NOMO-1 treated with DMSO at 0.1 percent for 48 hours (cell line): ENCODE measurements around the gene MAP3K19.
"Not testable (repeated sequence)": the region's sequence is repeated elsewhere in the genome, so short reads cannot be mapped to it uniquely, and the experiment has no call there.

Experiments
- DNase-seq: peaks from one replicate; lab custom pipeline; 2025; ENCODE audit not compliant: unreplicated experiment; lab: John Stamatoyannopoulos, UW

Gene MAP3K19

GRCh38 chr2:135047300-135047699, at the start of gene MAP3K19:
Gene MAP3K19 (minus strand): TSS chr2:135047447. CDS start chr2:135024647, 22,800 bp downstream.
- DNase-seq, result no peak

- no peak for DNase-seq
Measured at GRCh38 chr2:135096665-135097446, 49.6 kb upstream of the MAP3K19 start.

- DNase-seq, result no peak
Measured at GRCh38 chr2:135095591-135095990, 48.3 kb upstream of the MAP3K19 start.

GRCh38 chr2:135094508-135094907, 47.3 kb upstream of the MAP3K19 start:
- no peak for DNase-seq

- DNase-seq, result no peak
Measured at GRCh38 chr2:135093670-135094330, 46.6 kb upstream of the MAP3K19 start.

- no peak for DNase-seq
Measured at GRCh38 chr2:135093193-135093592, 45.9 kb upstream of the MAP3K19 start.

GRCh38 chr2:135091681-135092080, 44.4 kb upstream of the MAP3K19 start:
- DNase-seq, result no peak

- not testable (repeated sequence) for DNase-seq
Measured at GRCh38 chr2:135089597-135089996, 42.4 kb upstream of the MAP3K19 start.

GRCh38 chr2:135086222-135086621, 39.0 kb upstream of the MAP3K19 start:
- no peak for DNase-seq

GRCh38 chr2:135078417-135078816, 31.2 kb upstream of the MAP3K19 start:
- no peak for DNase-seq

GRCh38 chr2:135076556-135076955, 29.3 kb upstream of the MAP3K19 start:
- DNase-seq, result no peak

- no peak for DNase-seq
Measured at GRCh38 chr2:135074216-135074615, 27.0 kb upstream of the MAP3K19 start.

- DNase-seq, result no peak
Measured at GRCh38 chr2:135072125-135072997, 25.1 kb upstream of the MAP3K19 start.

- no peak for DNase-seq
Measured at GRCh38 chr2:135066710-135067109, 19.5 kb upstream of the MAP3K19 start.

- DNase-seq, result no peak
Measured at GRCh38 chr2:135064149-135064548, 16.9 kb upstream of the MAP3K19 start.

GRCh38 chr2:135063210-135063609, 16.0 kb upstream of the MAP3K19 start:
- DNase-seq, result peak; percentile 6

GRCh38 chr2:135059577-135059976, 12.3 kb upstream of the MAP3K19 start:
- no peak for DNase-seq

- no peak for DNase-seq
Measured at GRCh38 chr2:135056790-135057189, 9.5 kb upstream of the MAP3K19 start.

- no peak for DNase-seq
Measured at GRCh38 chr2:135055182-135055786, 8.0 kb upstream of the MAP3K19 start.

- no peak for DNase-seq
Measured at GRCh38 chr2:135052997-135053474, 5.8 kb upstream of the MAP3K19 start.
